Neural progenitor cell (in vitro differentiated cells): ENCODE data around the gene CD151. TPM values are rescaled to one million over a fixed set of nuclear protein-coding genes. Genes with fewer than 3 reads are reported as not detected.

ENCODE experiments used
- DNase-seq: peaks from one replicate; pipeline ENCODE4 v3.0.0-alpha.2; 2016; ENCODE audit warnings: low spot score
- H2AFZ ChIP-seq: fragments of 200-600 bp; sonication (generic); replicated peaks from 2 replicates; pipeline ENCODE4 v1.6.1; 2016; ENCODE audit warnings: antibody characterized with exemption
- H3F3A ChIP-seq: fragments of 200-600 bp; sonication (generic); 2 replicates; pipeline ENCODE4 v1.6.1; 2016; ENCODE audit warnings: antibody characterized with exemption, low read depth
- H3K27ac ChIP-seq: fragments of 200-600 bp; sonication (generic); 2 replicates; pipeline ENCODE4 v1.5.1; 2016; ENCODE audit warnings: mild to moderate bottlenecking
- H3K27me3 ChIP-seq: fragments of 200-600 bp; sonication (generic); 2 replicates; pipeline ENCODE4 v1.6.1; 2016; ENCODE audit warnings: mild to moderate bottlenecking, moderate library complexity
- H3K36me3 ChIP-seq: fragments of 200-600 bp; sonication (generic); 2 replicates; pipeline ENCODE4 v1.5.1; 2016
- H3K4me1 ChIP-seq: fragments of 200-600 bp; sonication (generic); 2 replicates; pipeline ENCODE4 v1.6.1; 2016; ENCODE audit warnings: mixed run types
- H3K4me2 ChIP-seq: fragments of 200-600 bp; sonication (generic); 2 replicates; pipeline ENCODE4 v1.6.1; 2016
- H3K4me3 ChIP-seq: fragments of 200-600 bp; sonication (generic); 2 replicates; pipeline ENCODE4 v1.5.1; 2016
- H3K79me2 ChIP-seq: fragments of 200-600 bp; sonication (generic); 2 replicates; pipeline ENCODE4 v1.6.1; 2016; ENCODE audit warnings: low read depth
- H3K9ac ChIP-seq: fragments of 200-600 bp; sonication (generic); 2 replicates; pipeline ENCODE4 v1.6.1; 2016
- H3K9me3 ChIP-seq: fragments of 200-600 bp; sonication (generic); 2 replicates; pipeline ENCODE4 v1.5.1; 2016; ENCODE audit warnings: low read depth
- H4K20me1 ChIP-seq: fragments of 200-600 bp; sonication (generic); 2 replicates; pipeline ENCODE4 v1.6.1; 2016; ENCODE audit warnings: low read depth
- H3K27ac Mint-ChIP-seq: 3 replicates; pipeline ENCODE4 v1.8.0; 2021; ENCODE audit warnings: mixed read lengths
- H3K27me3 Mint-ChIP-seq: 2 replicates; pipeline ENCODE4 v1.8.0; 2022; ENCODE audit warnings: low read depth, mild to moderate bottlenecking, inconsistent platforms, moderate library complexity, mixed read lengths; ENCODE audit not compliant: insufficient read depth
- H3K36me3 Mint-ChIP-seq: 3 replicates; pipeline ENCODE4 v1.8.0; 2021; ENCODE audit warnings: mixed read lengths
- H3K4me1 Mint-ChIP-seq: 3 replicates; pipeline ENCODE4 v1.8.0; 2021; ENCODE audit warnings: mixed read lengths
- H3K4me3 Mint-ChIP-seq: 3 replicates; pipeline ENCODE4 v1.8.0; 2021; ENCODE audit warnings: mild to moderate bottlenecking, moderate library complexity, mixed read lengths
- H3K9me3 Mint-ChIP-seq: 3 replicates; pipeline ENCODE4 v1.8.0; 2020; ENCODE audit warnings: mixed read lengths
- EZH2 ChIP-seq: fragments of 200-600 bp; sonication (generic); IDR thresholded peaks from 2 replicates; pipeline ENCODE4 v1.6.1; 2017; ENCODE audit warnings: antibody characterized with exemption, mild to moderate bottlenecking, moderate library complexity
- EZH2phosphoT487 ChIP-seq: fragments of 200-600 bp; sonication (generic); IDR thresholded peaks from 2 replicates; pipeline ENCODE4 v1.6.1; 2017; ENCODE audit warnings: antibody characterized with exemption
- total RNA-seq: library from RNA; depleted of rRNA; stranded (reverse); fragments of >200 nt; gene quantifications from 2 replicates; pipeline ENCODE4 v1.2.3, GENCODE V29; 2015; ENCODE audit warnings: low replicate concordance
- TF ChIP-seq, protein P1 (sequence below): fragments of 200-600 bp; sonication (generic); IDR thresholded peaks from 2 replicates; pipeline ENCODE4 v1.5.1; 2017; ENCODE audit warnings: antibody characterized with exemption, mild to moderate bottlenecking

CD151 gene
- total RNA-seq, 1 donor from 2014 or later = 37.4 TPM

DNA sequence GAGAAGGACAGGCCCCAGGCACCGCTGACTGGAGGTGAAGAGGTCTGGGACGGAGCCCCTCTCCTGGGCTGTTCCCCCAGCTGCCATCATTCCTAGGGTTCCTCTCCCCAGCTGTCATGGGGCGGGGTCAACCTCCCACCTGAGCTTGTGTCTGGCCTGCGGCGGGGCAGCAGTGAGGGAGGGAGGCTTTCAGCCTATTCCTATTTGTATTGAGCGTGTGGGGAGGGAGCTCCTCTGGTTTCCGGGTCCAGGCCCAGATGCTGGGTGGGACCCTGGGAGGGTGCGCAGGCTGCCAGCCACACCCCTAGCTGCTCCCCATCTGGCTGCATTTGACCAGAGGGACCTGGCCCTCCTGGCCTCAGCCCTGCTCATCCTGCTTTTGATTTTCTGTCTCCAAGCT is 23.6 kb downstream of the CD151 start:
- no peak overlapping the region for H3K4me3 ChIP-seq
- peaks cover 9% of the 10 kb centered on the region for H3K79me2 ChIP-seq
- peaks cover 13% of the 10 kb centered on the region for H3F3A ChIP-seq
- H3K27ac Mint-ChIP-seq = no peak overlapping the region
- H3K36me3 ChIP-seq = no peaks in the 10 kb centered on the region
- peaks cover 30% of the 10 kb centered on the region for H3K4me1 ChIP-seq
- H3K27me3 ChIP-seq = no peaks in the 10 kb centered on the region
- no peak overlapping the region for H2AFZ ChIP-seq
- peaks cover 4% of the 10 kb centered on the region for H3K27me3 Mint-ChIP-seq
- no peaks in the 10 kb centered on the region for H3K36me3 Mint-ChIP-seq
- TF ChIP-seq, protein P1, sequence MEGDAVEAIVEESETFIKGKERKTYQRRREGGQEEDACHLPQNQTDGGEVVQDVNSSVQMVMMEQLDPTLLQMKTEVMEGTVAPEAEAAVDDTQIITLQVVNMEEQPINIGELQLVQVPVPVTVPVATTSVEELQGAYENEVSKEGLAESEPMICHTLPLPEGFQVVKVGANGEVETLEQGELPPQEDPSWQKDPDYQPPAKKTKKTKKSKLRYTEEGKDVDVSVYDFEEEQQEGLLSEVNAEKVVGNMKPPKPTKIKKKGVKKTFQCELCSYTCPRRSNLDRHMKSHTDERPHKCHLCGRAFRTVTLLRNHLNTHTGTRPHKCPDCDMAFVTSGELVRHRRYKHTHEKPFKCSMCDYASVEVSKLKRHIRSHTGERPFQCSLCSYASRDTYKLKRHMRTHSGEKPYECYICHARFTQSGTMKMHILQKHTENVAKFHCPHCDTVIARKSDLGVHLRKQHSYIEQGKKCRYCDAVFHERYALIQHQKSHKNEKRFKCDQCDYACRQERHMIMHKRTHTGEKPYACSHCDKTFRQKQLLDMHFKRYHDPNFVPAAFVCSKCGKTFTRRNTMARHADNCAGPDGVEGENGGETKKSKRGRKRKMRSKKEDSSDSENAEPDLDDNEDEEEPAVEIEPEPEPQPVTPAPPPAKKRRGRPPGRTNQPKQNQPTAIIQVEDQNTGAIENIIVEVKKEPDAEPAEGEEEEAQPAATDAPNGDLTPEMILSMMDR = no peak
- TF ChIP-seq EZH2phosphoT487 = no peak
- no peak for DNase-seq
- peaks cover 13% of the 10 kb centered on the region for H3K4me1 Mint-ChIP-seq
- H3K4me2 ChIP-seq = no peak overlapping the region
- H4K20me1 ChIP-seq = peaks cover 62% of the 10 kb centered on the region
- H3K9me3 ChIP-seq = no peaks in the 10 kb centered on the region
- H3K4me3 Mint-ChIP-seq = no peak overlapping the region
- H3K27ac ChIP-seq = no peak overlapping the region
- no peak overlapping the region for H3K9ac ChIP-seq
- no peaks in the 10 kb centered on the region for H3K9me3 Mint-ChIP-seq

DNA sequence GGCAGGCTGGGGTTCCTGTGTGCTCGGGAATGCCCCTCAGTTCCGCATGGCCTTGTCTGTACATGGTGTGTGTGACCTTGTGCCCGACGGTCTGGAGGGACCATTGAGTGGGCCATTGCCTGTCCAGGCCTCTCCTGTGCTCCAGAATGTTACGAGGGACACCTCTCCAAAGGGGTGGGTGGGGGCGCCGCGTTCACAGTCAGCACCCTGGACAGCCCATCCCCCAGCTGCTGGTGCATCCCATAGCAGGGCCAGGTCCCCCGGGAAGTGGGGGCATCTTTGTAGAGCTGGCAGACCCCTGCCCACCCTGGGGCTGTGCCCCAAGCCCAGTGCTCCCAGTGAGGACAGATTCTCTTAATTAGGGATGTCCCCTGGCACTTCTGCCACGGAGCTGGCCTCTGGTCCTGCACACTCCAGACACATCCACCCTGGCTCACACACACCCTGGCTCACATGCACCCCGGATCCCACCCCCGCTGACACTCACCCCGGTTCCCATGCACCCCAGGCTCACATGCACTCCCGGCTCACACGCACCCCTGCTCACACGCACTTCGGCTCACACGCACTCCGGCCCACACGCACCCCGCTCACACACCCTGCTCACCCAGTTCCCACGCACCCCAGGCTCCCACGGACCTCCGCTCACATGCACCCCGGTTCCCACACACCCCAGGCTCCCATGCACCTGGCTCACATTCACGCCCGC is 25.5 kb downstream of the CD151 start:
- H3K79me2 ChIP-seq = no peaks in the 10 kb centered on the region
- H3K27ac Mint-ChIP-seq = no peak overlapping the region
- H3K27me3 Mint-ChIP-seq = peaks cover 2% of the 10 kb centered on the region
- no peak overlapping the region for H2AFZ ChIP-seq
- no peak for DNase-seq
- no peaks in the 10 kb centered on the region for H3K36me3 ChIP-seq
- peak overlapping the region; percentile 63 for H3K4me3 Mint-ChIP-seq
- H3K36me3 Mint-ChIP-seq = no peaks in the 10 kb centered on the region
- H3K27ac ChIP-seq = no peak overlapping the region
- H4K20me1 ChIP-seq = peaks cover 58% of the 10 kb centered on the region
- H3K9ac ChIP-seq = no peak overlapping the region
- no peak overlapping the region for H3K4me2 ChIP-seq
- no peaks in the 10 kb centered on the region for H3K27me3 ChIP-seq
- peaks cover 18% of the 10 kb centered on the region for H3F3A ChIP-seq
- H3K4me1 Mint-ChIP-seq = peaks cover 17% of the 10 kb centered on the region
- no peaks in the 10 kb centered on the region for H3K9me3 ChIP-seq
- H3K9me3 Mint-ChIP-seq = no peaks in the 10 kb centered on the region
- peaks cover 37% of the 10 kb centered on the region for H3K4me1 ChIP-seq
- TF ChIP-seq EZH2phosphoT487 (no peak), EZH2 (no peak)
- TF ChIP-seq, protein P1 = no peak
- H3K4me3 ChIP-seq = no peak overlapping the region

DNA sequence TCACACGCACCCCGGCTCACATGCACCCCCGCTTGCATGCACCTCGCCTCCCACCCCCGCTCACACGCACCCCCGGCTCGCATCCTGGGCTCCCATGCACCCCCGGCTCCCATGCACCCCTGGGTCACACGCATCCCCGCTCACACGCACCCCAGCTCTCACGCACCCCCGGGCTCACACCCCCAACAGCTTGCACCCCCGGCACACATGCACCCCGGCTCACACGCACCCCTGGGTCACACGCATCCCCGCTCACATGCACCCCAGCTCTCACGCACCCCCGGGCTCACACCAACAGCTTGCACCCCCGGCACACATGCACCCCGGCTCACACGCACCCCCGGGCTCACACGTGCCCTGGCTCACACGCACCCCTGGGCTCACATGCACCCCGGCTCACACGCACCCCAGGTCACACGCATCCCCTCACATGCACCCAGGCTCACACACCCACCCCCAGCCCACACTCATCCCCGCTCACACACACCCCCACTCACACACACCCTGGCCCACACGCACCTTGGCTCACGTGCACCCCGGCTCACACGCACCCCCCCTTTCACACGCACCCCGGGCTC is 26.1 kb downstream of the CD151 start:
- H3K79me2 ChIP-seq = no peaks in the 10 kb centered on the region
- TF ChIP-seq, protein P1 = no peak
- TF ChIP-seq EZH2phosphoT487 (no peak), EZH2 (no peak)
- H4K20me1 ChIP-seq = peaks cover 51% of the 10 kb centered on the region
- Mint-ChIP-seq H3K4me1 (peaks cover 19% of the 10 kb centered on the region), H3K27ac (no peak overlapping the region), H3K4me3 (no peak overlapping the region), H3K9me3 (no peaks in the 10 kb centered on the region), H3K27me3 (peaks cover 2% of the 10 kb centered on the region), H3K36me3 (no peaks in the 10 kb centered on the region)
- H2AFZ ChIP-seq = no peak overlapping the region
- peaks cover 35% of the 10 kb centered on the region for H3K4me1 ChIP-seq
- H3K27ac ChIP-seq = no peak overlapping the region
- H3K9ac ChIP-seq = no peak overlapping the region
- no peaks in the 10 kb centered on the region for H3K36me3 ChIP-seq
- peaks cover 18% of the 10 kb centered on the region for H3F3A ChIP-seq
- no peak overlapping the region for H3K4me3 ChIP-seq
- no peak for DNase-seq
- H3K9me3 ChIP-seq = no peaks in the 10 kb centered on the region
- no peak overlapping the region for H3K4me2 ChIP-seq
- H3K27me3 ChIP-seq = no peaks in the 10 kb centered on the region
